OCI-LY7 (cell line): ENCODE data around the gene GATB. TPM values are rescaled to one million over a fixed set of nuclear protein-coding genes. Genes with fewer than 3 reads are reported as not detected.

Experiments used
- BruUV-seq: library from RNA; stranded (reverse); fragments of 400-500 nt; replicated peaks from 2 replicates; lab custom pipeline; 2021; lab: Mats Ljungman, UMichigan
- CTCF ChIA-PET: fragments of 300-600 bp; sonication (Branson Sonifier 250); formaldehyde crosslinking; loops from one replicate; lab custom pipeline; 2022; ENCODE audit warnings: antibody characterized with exemption; ENCODE audit not compliant: unreplicated experiment; lab: Charles Lee
- POLR2A ChIA-PET: fragments of 300-600 bp; sonication (Branson Sonifier 250); formaldehyde crosslinking; loops from one replicate; lab custom pipeline; 2022; ENCODE audit warnings: antibody characterized with exemption; lab: Charles Lee
- DNase-seq: peaks from one replicate; pipeline ENCODE4 v3.0.0-alpha.2; 2015; ENCODE audit warnings: low spot score
- H2AFZ ChIP-seq: fragments of 200-600 bp; sonication (generic), shearing (Covaris generic); 2 replicates; pipeline ENCODE4 v1.6.1; 2014; ENCODE audit warnings: mild to moderate bottlenecking, antibody characterized with exemption, low read length, moderate library complexity
- H3K27ac ChIP-seq: fragments of 200-600 bp; sonication (generic); 2 replicates; pipeline ENCODE4 v1.5.1; 2014; ENCODE audit warnings: mixed run types, low read depth, mild to moderate bottlenecking, moderate library complexity, low read length, inconsistent platforms; ENCODE audit not compliant: poor library complexity, severe bottlenecking
- H3K36me3 ChIP-seq: fragments of 200-600 bp; sonication (generic); 2 replicates; pipeline ENCODE4 v1.6.1; 2014; ENCODE audit warnings: mild to moderate bottlenecking, antibody characterized with exemption, low read length, moderate library complexity, mixed read lengths; ENCODE audit not compliant: insufficient read depth
- H3K4me1 ChIP-seq: fragments of 200-600 bp; sonication (generic); 2 replicates; pipeline ENCODE4 v1.5.1; 2014; ENCODE audit warnings: mild to moderate bottlenecking, low read length; ENCODE audit not compliant: insufficient read depth, poor library complexity, severe bottlenecking
- H3K4me2 ChIP-seq: fragments of 200-600 bp; sonication (generic); 2 replicates; pipeline ENCODE4 v1.6.1; 2014; ENCODE audit warnings: mild to moderate bottlenecking, low read length
- H3K4me3 ChIP-seq: fragments of 200-600 bp; sonication (generic); 2 replicates; pipeline ENCODE4 v1.5.1; 2014; ENCODE audit warnings: mild to moderate bottlenecking, low read depth, low read length; ENCODE audit not compliant: poor library complexity, severe bottlenecking
- H3K79me2 ChIP-seq: fragments of 200-600 bp; sonication (generic); 2 replicates; pipeline ENCODE4 v1.6.1; 2016; ENCODE audit warnings: low read depth, mild to moderate bottlenecking, low read length, moderate library complexity, mixed read lengths; ENCODE audit not compliant: insufficient read depth
- H3K9me2 ChIP-seq: fragments of 200-600 bp; sonication (generic); 2 replicates; pipeline ENCODE4 v1.6.1; 2016; ENCODE audit warnings: mild to moderate bottlenecking, low read length, mixed read lengths; ENCODE audit not compliant: insufficient read depth
- H3K9me3 ChIP-seq: fragments of 200-600 bp; sonication (generic); 2 replicates; pipeline ENCODE4 v1.6.1; 2014; ENCODE audit warnings: mild to moderate bottlenecking, mixed run types, low read length, mixed read lengths
- H4K20me1 ChIP-seq: fragments of 200-600 bp; sonication (generic); 2 replicates; pipeline ENCODE4 v1.6.1; 2014; ENCODE audit warnings: mild to moderate bottlenecking, antibody characterized with exemption, low read length, moderate library complexity, mixed read lengths; ENCODE audit not compliant: insufficient read depth
- CTCF ChIP-seq: fragments of 200-600 bp; sonication (generic); conservative IDR thresholded peaks from 2 replicates; pipeline ENCODE4 v1.5.1; 2014; ENCODE audit warnings: mild to moderate bottlenecking, antibody characterized with exemption, low read length, moderate library complexity, mixed read lengths
- EZH2phosphoT487 ChIP-seq: fragments of 200-600 bp; sonication (generic); IDR thresholded peaks from 2 replicates; pipeline ENCODE4 v1.6.1; 2018; ENCODE audit warnings: low read depth, borderline replicate concordance, mild to moderate bottlenecking, mixed run types, antibody characterized with exemption, low read length, moderate library complexity, mixed read lengths
- intact Hi-C: fragments of 100-400 bp; cut with micrococcal nuclease; formaldehyde crosslinking; loops from one replicate; pipeline ENCODE4 v1.10.0; 2022; ENCODE audit not compliant: unreplicated experiment
- total RNA-seq, 2 experiments: library from RNA; depleted of rRNA in 1 of 2; stranded (reverse); fragments of >200 nt in 1 of 2; shearing (Covaris generic) in 1 of 2; gene quantifications; 2 replicates each; pipeline ENCODE4 v1.2.3, GENCODE V29; 2014 to 2022

GATB gene
- total RNA-seq, 2 experiments from 2014 or later = 24.6 to 26.5 TPM

- peak; percentile 56 for DNase-seq
- Histone ChIP-seq H3K4me2 (no peak overlapping the region), H4K20me1 (no peaks in the 10 kb centered on the region), H3K79me2 (no peaks in the 10 kb centered on the region), H3K4me1 (no peaks in the 10 kb centered on the region), H3K4me3 (no peak overlapping the region), H3K9me2 (no peaks in the 10 kb centered on the region), H3K36me3 (no peaks in the 10 kb centered on the region), H2AFZ (no peak overlapping the region), H3K9me3 (no peaks in the 10 kb centered on the region), H3K27ac (no peak overlapping the region)
- TF ChIP-seq EZH2phosphoT487 (no peak), CTCF (peak; percentile 97)
- BruUV-seq = no TSS peak
- ChIA-PET POLR2A (interaction anchor here (0.5 to 1.2 kb wide), 5 partner anchors 13 to 370 kb away, joined by 3 to 5 read pairs (median 3); no protein-coding TSS in a partner anchor), CTCF (interaction anchor here (0.9 kb wide), 1 partner anchor 11 kb away, joined by 3 read pairs; no protein-coding TSS in a partner anchor)
- intact Hi-C loops = no loop called here
Observed at GRCh38 chr4:151801547-151802516, 41.0 kb upstream of the GATB start.

- POLR2A ChIA-PET = no interaction called here
- CTCF ChIA-PET = no interaction called here
Observed at GRCh38 chr4:151799417-151800012, 38.7 kb upstream of the GATB start.

More at GRCh38 chr4:151799417-151800012, 38.7 kb upstream of the GATB start:
- no peak overlapping the region for H3K27ac ChIP-seq
- H4K20me1 ChIP-seq = no peaks in the 10 kb centered on the region
- H3K36me3 ChIP-seq = no peaks in the 10 kb centered on the region
- no peaks in the 10 kb centered on the region for H3K9me3 ChIP-seq
- H3K4me1 ChIP-seq = no peaks in the 10 kb centered on the region
- no peaks in the 10 kb centered on the region for H3K9me2 ChIP-seq
- no TSS peak for BruUV-seq
- TF ChIP-seq CTCF (no peak), EZH2phosphoT487 (no peak)
- DNase-seq = no peak
- no peak overlapping the region for H2AFZ ChIP-seq
- H3K79me2 ChIP-seq = no peaks in the 10 kb centered on the region
- H3K4me3 ChIP-seq = no peak overlapping the region
- no peak overlapping the region for H3K4me2 ChIP-seq
- intact Hi-C loops = no loop called here
